ENCODE data around the gene GRIP2. TPM values are rescaled to one million over a fixed set of nuclear protein-coding genes. Genes with fewer than 3 reads are reported as not detected.
A peak's percentile ranks its signal among the peaks of the same experiment; 100 is the strongest.

Gene GRIP2
- total RNA-seq, 1 experiment from 2014 or later = not detected

GRCh38 chr3:14548321-14548729 is 8.2 kb upstream of the GRIP2 start:
- H3K4me3 Mint-ChIP-seq (ENCODE audit: unreplicated experiment) = no peak overlapping the region
- intact Hi-C loops (cut with micrococcal nuclease) = loop anchor here (1.0 to 10.0 kb wide), 4 partner anchors 39 to 654 kb away; no protein-coding TSS in a partner anchor
- peaks cover 17% of the 10 kb centered on the region for H3K27me3 Mint-ChIP-seq (ENCODE audit: insufficient read depth, unreplicated experiment)
- peak; percentile 53 for TF ChIP-seq CTCF (IDR thresholded peaks at IDR 0.05; ENCODE audit: unreplicated experiment)
- peak; percentile 66 for DNase-seq (ENCODE audit: unreplicated experiment)
- ChIA-PET CTCF (interaction anchor here (0.8 to 2.6 kb wide), 4 partner anchors 10 to 274 kb away, joined by 3 to 9 read pairs (median 3); no protein-coding TSS in a partner anchor), POLR2A (no interaction called here)
- no peaks in the 10 kb centered on the region for H3K9me3 Mint-ChIP-seq (ENCODE audit: unreplicated experiment)
- H3K27ac Mint-ChIP-seq (ENCODE audit: low read depth, unreplicated experiment) = no peak overlapping the region
- no peaks in the 10 kb centered on the region for H3K36me3 Mint-ChIP-seq (ENCODE audit: insufficient read depth, unreplicated experiment)
- no TSS peak for BruUV-seq (replicated peaks)
- peaks cover 13% of the 10 kb centered on the region for H3K4me1 Mint-ChIP-seq (ENCODE audit: insufficient read depth, unreplicated experiment)

GRCh38 chr3:14547693-14548092 is 7.6 kb upstream of the GRIP2 start:
- POLR2A ChIA-PET = no interaction called here
- no peak overlapping the region for H3K4me3 Mint-ChIP-seq (ENCODE audit: unreplicated experiment)
- H3K9me3 Mint-ChIP-seq (ENCODE audit: unreplicated experiment) = no peaks in the 10 kb centered on the region
- DNase-seq (ENCODE audit: unreplicated experiment) = no peak
- no TSS peak for BruUV-seq (replicated peaks)
- intact Hi-C loops (cut with micrococcal nuclease) = loop anchor here (1.0 to 10.0 kb wide), 4 partner anchors 38 to 653 kb away; no protein-coding TSS in a partner anchor
- H3K36me3 Mint-ChIP-seq (ENCODE audit: insufficient read depth, unreplicated experiment) = no peaks in the 10 kb centered on the region
- peaks cover 13% of the 10 kb centered on the region for H3K4me1 Mint-ChIP-seq (ENCODE audit: insufficient read depth, unreplicated experiment)
- H3K27ac Mint-ChIP-seq (ENCODE audit: low read depth, unreplicated experiment) = no peak overlapping the region
- peaks cover 17% of the 10 kb centered on the region for H3K27me3 Mint-ChIP-seq (ENCODE audit: insufficient read depth, unreplicated experiment)
- CTCF ChIA-PET = interaction anchor here (0.8 to 2.6 kb wide), 4 partner anchors 9 to 275 kb away, joined by 3 to 9 read pairs (median 3); no protein-coding TSS in a partner anchor
- TF ChIP-seq CTCF (IDR thresholded peaks at IDR 0.05; ENCODE audit: unreplicated experiment) = no peak

- H3K27ac Mint-ChIP-seq (ENCODE audit: low read depth, unreplicated experiment) = no peak overlapping the region
- peaks cover 9% of the 10 kb centered on the region for H3K4me1 Mint-ChIP-seq (ENCODE audit: insufficient read depth, unreplicated experiment)
- BruUV-seq (replicated peaks) = no TSS peak
- no peaks in the 10 kb centered on the region for H3K36me3 Mint-ChIP-seq (ENCODE audit: insufficient read depth, unreplicated experiment)
- TF ChIP-seq CTCF (IDR thresholded peaks at IDR 0.05; ENCODE audit: unreplicated experiment) = no peak
- ChIA-PET POLR2A (interaction anchor here (0.5 to 0.7 kb wide), 2 partner anchors 16 to 20 kb away, joined by 4 to 6 read pairs; no protein-coding TSS in a partner anchor), CTCF (interaction anchor here (0.7 to 1.1 kb wide), 3 partner anchors 37 to 72 kb away, joined by 3 to 5 read pairs (median 4); no protein-coding TSS in a partner anchor)
- intact Hi-C loops (cut with micrococcal nuclease) = loop anchor here (5.0 to 10.0 kb wide), 2 partner anchors 284 to 651 kb away; no protein-coding TSS in a partner anchor
- no peak overlapping the region for H3K4me3 Mint-ChIP-seq (ENCODE audit: unreplicated experiment)
- no peaks in the 10 kb centered on the region for H3K9me3 Mint-ChIP-seq (ENCODE audit: unreplicated experiment)
- no peak for DNase-seq (ENCODE audit: unreplicated experiment)
- peaks cover 17% of the 10 kb centered on the region for H3K27me3 Mint-ChIP-seq (ENCODE audit: insufficient read depth, unreplicated experiment)
Measured at GRCh38 chr3:14546041-14546440, 5.9 kb upstream of the GRIP2 start.

GRCh38 chr3:14545251-14545635 is 5.1 kb upstream of the GRIP2 start:
- POLR2A ChIA-PET = no interaction called here
- Mint-ChIP-seq H3K36me3 (ENCODE audit: insufficient read depth, unreplicated experiment) (no peaks in the 10 kb centered on the region), H3K27ac (ENCODE audit: low read depth, unreplicated experiment) (no peak overlapping the region), H3K4me1 (ENCODE audit: insufficient read depth, unreplicated experiment) (peaks cover 9% of the 10 kb centered on the region), H3K4me3 (ENCODE audit: unreplicated experiment) (no peak overlapping the region), H3K27me3 (ENCODE audit: insufficient read depth, unreplicated experiment) (peaks cover 17% of the 10 kb centered on the region), H3K9me3 (ENCODE audit: unreplicated experiment) (no peaks in the 10 kb centered on the region)
- no peak for TF ChIP-seq CTCF (IDR thresholded peaks at IDR 0.05; ENCODE audit: unreplicated experiment)
- BruUV-seq (replicated peaks) = no TSS peak
- CTCF ChIA-PET = interaction anchor here (0.9 kb wide), 1 partner anchor 37 kb away, joined by 3 read pairs; no protein-coding TSS in a partner anchor
- intact Hi-C loops (cut with micrococcal nuclease) = loop anchor here (5.0 to 10.0 kb wide), 2 partner anchors 283 to 650 kb away; no protein-coding TSS in a partner anchor
- no peak for DNase-seq (ENCODE audit: unreplicated experiment)

Measured in MCF 10A (cell line).